ENCODE results near the gene INHBB. TPM values are rescaled to one million over a fixed set of nuclear protein-coding genes. Genes with fewer than 3 reads are reported as not detected.

INHBB gene
- total RNA-seq, 1 donor from 2014 or later: not detected

- H3K4me1 Mint-ChIP-seq (ENCODE audit: low read depth): no peaks in the 10 kb centered on the region
- H3K27ac Mint-ChIP-seq: no peak overlapping the region
- TF ChIP-seq CTCF (IDR thresholded peaks at IDR 0.05; ENCODE audit: unreplicated experiment): no peak
- H3K9me3 Mint-ChIP-seq (ENCODE audit: low read depth): no peaks in the 10 kb centered on the region
- no peak overlapping the region for H3K4me3 Mint-ChIP-seq (ENCODE audit: low read depth)
- DNase-seq (ENCODE audit: low spot score, unreplicated experiment): no peak
- peaks cover 59% of the 10 kb centered on the region for H3K27me3 Mint-ChIP-seq
- no peaks in the 10 kb centered on the region for H3K36me3 Mint-ChIP-seq (ENCODE audit: insufficient read depth)
Measured at GRCh38 chr2:120365236-120365793, 19.4 kb downstream of the INHBB start.

GRCh38 chr2:120366698-120367097 is 20.8 kb downstream of the INHBB start:
- Mint-ChIP-seq H3K9me3 (ENCODE audit: low read depth) (no peaks in the 10 kb centered on the region), H3K4me1 (ENCODE audit: low read depth) (no peaks in the 10 kb centered on the region), H3K36me3 (ENCODE audit: insufficient read depth) (no peaks in the 10 kb centered on the region), H3K27ac (no peak overlapping the region), H3K27me3 (peaks cover 55% of the 10 kb centered on the region), H3K4me3 (ENCODE audit: low read depth) (no peak overlapping the region)
- DNase-seq (ENCODE audit: low spot score, unreplicated experiment): no peak
- no peak for TF ChIP-seq CTCF (IDR thresholded peaks at IDR 0.05; ENCODE audit: unreplicated experiment)

- H3K27ac Mint-ChIP-seq: no peak overlapping the region
- H3K4me1 Mint-ChIP-seq (ENCODE audit: low read depth): peaks cover 3% of the 10 kb centered on the region
- peaks cover 53% of the 10 kb centered on the region for H3K27me3 Mint-ChIP-seq
- no peaks in the 10 kb centered on the region for H3K36me3 Mint-ChIP-seq (ENCODE audit: insufficient read depth)
- no peak for TF ChIP-seq CTCF (IDR thresholded peaks at IDR 0.05; ENCODE audit: unreplicated experiment)
- no peak overlapping the region for H3K4me3 Mint-ChIP-seq (ENCODE audit: low read depth)
- no peaks in the 10 kb centered on the region for H3K9me3 Mint-ChIP-seq (ENCODE audit: low read depth)
- DNase-seq (ENCODE audit: low spot score, unreplicated experiment): no peak
Measured at GRCh38 chr2:120367221-120367620, 21.3 kb downstream of the INHBB start.

- no peaks in the 10 kb centered on the region for H3K9me3 Mint-ChIP-seq (ENCODE audit: low read depth)
- DNase-seq (ENCODE audit: low spot score, unreplicated experiment): no peak
- no peak for TF ChIP-seq CTCF (IDR thresholded peaks at IDR 0.05; ENCODE audit: unreplicated experiment)
- no peak overlapping the region for H3K27ac Mint-ChIP-seq
- no peaks in the 10 kb centered on the region for H3K36me3 Mint-ChIP-seq (ENCODE audit: insufficient read depth)
- H3K4me1 Mint-ChIP-seq (ENCODE audit: low read depth): peaks cover 4% of the 10 kb centered on the region
- peaks cover 49% of the 10 kb centered on the region for H3K27me3 Mint-ChIP-seq
- H3K4me3 Mint-ChIP-seq (ENCODE audit: low read depth): no peak overlapping the region
Measured at GRCh38 chr2:120367649-120368048, 21.7 kb downstream of the INHBB start.

GRCh38 chr2:120368086-120368485 is 22.1 kb downstream of the INHBB start:
- Mint-ChIP-seq H3K4me3 (ENCODE audit: low read depth) (no peak overlapping the region), H3K4me1 (ENCODE audit: low read depth) (peaks cover 4% of the 10 kb centered on the region), H3K27me3 (peaks cover 47% of the 10 kb centered on the region), H3K27ac (no peak overlapping the region), H3K9me3 (ENCODE audit: low read depth) (no peaks in the 10 kb centered on the region), H3K36me3 (ENCODE audit: insufficient read depth) (no peaks in the 10 kb centered on the region)
- no peak for DNase-seq (ENCODE audit: low spot score, unreplicated experiment)
- TF ChIP-seq CTCF (IDR thresholded peaks at IDR 0.05; ENCODE audit: unreplicated experiment): no peak
